GM19023 (cell line): Measurements from ENCODE around the gene POTEF.
A peak's percentile ranks its signal among the peaks of the same experiment; 100 is the strongest.
"Not testable (repeated sequence)": the region's sequence is repeated elsewhere in the genome, so short reads cannot be mapped to it uniquely, and the experiment has no call there.

Experiments used
- ATAC-seq: cut with Tn5 transposase; IDR thresholded peaks from one replicate; pipeline ENCODE4 v1.9.1; 2021; ENCODE audit warnings: mild to moderate bottlenecking, moderate library complexity; ENCODE audit not compliant: unreplicated experiment

The POTEF gene

GRCh38 chr2:130153721-130154422 lies 24.9 kb upstream of the POTEF start:
- ATAC-seq: not testable (repeated sequence)

- ATAC-seq: no peak
These were observed 24.0 kb upstream of the POTEF start for GRCh38 chr2:130152816-130153595.

- ATAC-seq: not testable (repeated sequence)
These were observed 23.3 kb upstream of the POTEF start for GRCh38 chr2:130152136-130152815.

GRCh38 chr2:130151145-130151512 lies 22.1 kb upstream of the POTEF start:
- ATAC-seq: not testable (repeated sequence)

GRCh38 chr2:130150181-130151144 lies 21.4 kb upstream of the POTEF start:
- no peak for ATAC-seq

- ATAC-seq: not testable (repeated sequence)
These were observed 19.5 kb upstream of the POTEF start for GRCh38 chr2:130148515-130148914.

GRCh38 chr2:130145006-130145414 lies 16.0 kb upstream of the POTEF start, which contains the start of gene CCDC74B:
Gene CCDC74B, minus strand, starts transcription at chr2:130145112. Its CDS starts 116 bp downstream, at chr2:130144996.
- ATAC-seq: peak; percentile 82

GRCh38 chr2:130143266-130144039 lies 14.4 kb upstream of the POTEF start:
- ATAC-seq: not testable (repeated sequence)

- ATAC-seq: not testable (repeated sequence)
These were observed 13.6 kb upstream of the POTEF start for GRCh38 chr2:130142396-130143265.

GRCh38 chr2:130141645-130142370 lies 12.8 kb upstream of the POTEF start:
- not testable (repeated sequence) for ATAC-seq

GRCh38 chr2:130141002-130141401 lies 12.0 kb upstream of the POTEF start:
- not testable (repeated sequence) for ATAC-seq

- ATAC-seq: not testable (repeated sequence)
These were observed 11.5 kb upstream of the POTEF start for GRCh38 chr2:130140516-130140915.

- not testable (repeated sequence) for ATAC-seq
These were observed 10.6 kb upstream of the POTEF start for GRCh38 chr2:130139331-130140280.

- ATAC-seq: not testable (repeated sequence)
These were observed 9.8 kb upstream of the POTEF start for GRCh38 chr2:130138841-130139251.

- not testable (repeated sequence) for ATAC-seq
These were observed 9.3 kb upstream of the POTEF start for GRCh38 chr2:130138326-130138725.

GRCh38 chr2:130137118-130137517 lies 8.1 kb upstream of the POTEF start:
- not testable (repeated sequence) for ATAC-seq

GRCh38 chr2:130136546-130136945 lies 7.5 kb upstream of the POTEF start:
- ATAC-seq: not testable (repeated sequence)
